Hepatic stellate cell (primary cell): Measurements from ENCODE around the gene KCNN4.
"Not testable (repeated sequence)": the region's sequence is repeated elsewhere in the genome, so short reads cannot be mapped to it uniquely, and the experiment has no call there.

Experiments used
- DNase-seq: peaks from one replicate; pipeline ENCODE4 v3.0.0; 2011; ENCODE audit warnings: low spot score

Gene KCNN4

GRCh38 chr19:43798546-43799409 is 18.0 kb upstream of the KCNN4 start:
- DNase-seq, result no peak

DNA sequence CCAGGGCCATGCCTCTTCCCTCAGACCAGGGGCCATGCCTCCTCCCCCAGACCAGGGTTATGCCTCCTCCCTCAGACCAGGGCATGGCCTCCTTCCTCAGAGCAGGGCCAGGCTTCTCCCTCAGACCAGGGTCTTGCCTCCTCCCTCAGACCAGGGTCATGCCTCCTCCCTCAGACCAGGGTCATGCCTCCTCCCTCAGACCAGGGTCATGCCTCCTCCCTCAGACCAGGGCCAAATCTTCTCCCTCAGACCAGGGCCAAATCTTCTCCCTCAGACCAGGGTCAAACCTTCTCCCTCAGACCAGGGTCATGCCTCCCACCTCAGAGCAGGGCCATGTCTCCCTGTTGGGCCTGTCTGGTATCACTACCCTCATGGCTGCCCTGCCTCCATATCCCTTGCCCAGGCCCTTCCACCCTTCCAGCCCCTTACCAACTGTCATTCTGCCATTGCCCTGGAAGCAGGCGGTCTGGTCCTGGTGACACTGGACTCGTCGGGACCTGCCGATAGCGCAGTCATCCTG is 17.3 kb upstream of the KCNN4 start:
- no peak for DNase-seq

GRCh38 chr19:43797556-43797955 is 16.8 kb upstream of the KCNN4 start:
- DNase-seq, result no peak

GRCh38 chr19:43797118-43797517 is 16.3 kb upstream of the KCNN4 start:
- no peak for DNase-seq

- DNase-seq, result no peak
Observed at GRCh38 chr19:43790587-43790986, 9.8 kb upstream of the KCNN4 start.

DNA sequence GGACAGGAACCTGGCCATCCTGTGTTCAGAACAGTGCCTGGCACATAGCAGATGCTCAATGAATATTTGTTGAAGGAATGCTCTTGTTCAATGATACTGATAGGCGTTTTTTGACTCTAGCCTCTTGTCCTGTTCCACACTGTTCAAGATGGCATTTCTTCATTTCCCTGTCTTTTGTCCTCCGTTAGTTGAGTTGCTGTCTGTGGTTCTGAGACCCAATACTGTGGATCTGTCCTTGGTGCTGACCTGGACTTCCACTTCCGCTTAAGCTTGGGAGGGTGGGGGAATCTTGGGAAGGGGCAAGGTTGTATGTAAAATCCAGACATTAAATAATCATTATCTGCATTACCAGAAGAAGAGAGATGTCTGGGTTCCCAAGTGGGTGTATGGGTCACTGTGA is 8.3 kb upstream of the KCNN4 start:
- DNase-seq, result no peak

DNA sequence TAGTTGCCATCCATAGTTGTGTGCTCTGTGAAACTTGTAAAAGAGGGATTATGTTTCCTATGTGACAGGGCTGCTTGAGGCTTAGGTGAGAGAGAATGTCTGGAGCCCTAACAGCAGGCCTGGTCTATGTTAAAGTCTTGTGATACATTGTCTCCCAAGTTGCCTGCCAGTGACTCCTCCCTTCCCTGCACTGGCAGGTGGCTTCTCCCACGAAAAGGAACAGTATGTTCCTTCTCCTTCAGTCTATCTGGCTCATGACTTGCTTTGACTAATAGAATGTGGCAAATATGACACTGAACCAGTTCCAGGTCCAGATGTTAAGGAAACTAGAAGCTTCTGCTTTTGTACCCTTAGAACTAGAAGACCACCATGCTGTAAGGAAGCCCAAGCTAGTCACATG is 5.9 kb upstream of the KCNN4 start:
- DNase-seq, result no peak

DNA sequence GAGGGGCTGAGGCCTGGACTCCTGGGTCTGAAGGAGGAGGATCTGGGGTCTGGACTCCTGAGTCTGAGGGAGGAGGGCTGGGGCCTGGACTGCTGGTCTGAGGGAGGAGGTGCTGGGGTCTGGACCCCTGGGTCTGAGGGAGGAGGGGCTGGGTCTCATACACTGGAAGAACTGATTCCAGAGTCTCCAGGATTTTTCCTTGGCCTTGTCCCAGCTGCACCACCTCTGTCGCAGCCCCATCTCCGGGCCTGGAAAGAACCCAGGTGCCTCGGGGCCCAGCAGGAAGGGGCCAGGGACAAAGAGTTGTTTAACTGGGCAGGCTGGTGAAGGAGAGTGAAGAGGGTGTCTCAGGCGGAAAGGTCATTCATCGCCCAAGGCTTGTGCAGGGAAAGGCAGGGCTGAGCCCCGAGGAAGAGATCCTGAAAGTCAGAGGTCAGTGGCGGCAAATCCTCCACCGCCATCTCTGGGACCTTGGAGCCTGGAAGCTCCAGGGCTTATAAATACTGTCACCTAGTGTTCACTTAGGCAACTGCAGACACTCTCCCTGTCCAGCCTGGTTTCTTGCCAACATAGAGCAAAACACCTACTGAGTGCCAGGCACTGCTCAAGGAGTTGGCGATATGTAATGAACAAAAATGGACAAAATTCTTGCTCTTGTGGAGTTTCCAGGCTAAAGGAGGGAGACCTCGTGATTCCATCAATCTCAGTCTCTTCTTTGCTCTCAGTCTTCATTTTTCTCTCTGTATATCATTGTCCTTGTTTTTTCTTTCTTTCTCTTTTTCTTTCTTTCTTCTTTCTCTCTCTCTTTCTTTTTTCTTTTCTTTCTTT is 4.4 kb upstream of the KCNN4 start:
- DNase-seq, result peak; percentile 70

- peak; percentile 84 for DNase-seq
Observed at GRCh38 chr19:43784241-43784980, 3.6 kb upstream of the KCNN4 start.

DNA sequence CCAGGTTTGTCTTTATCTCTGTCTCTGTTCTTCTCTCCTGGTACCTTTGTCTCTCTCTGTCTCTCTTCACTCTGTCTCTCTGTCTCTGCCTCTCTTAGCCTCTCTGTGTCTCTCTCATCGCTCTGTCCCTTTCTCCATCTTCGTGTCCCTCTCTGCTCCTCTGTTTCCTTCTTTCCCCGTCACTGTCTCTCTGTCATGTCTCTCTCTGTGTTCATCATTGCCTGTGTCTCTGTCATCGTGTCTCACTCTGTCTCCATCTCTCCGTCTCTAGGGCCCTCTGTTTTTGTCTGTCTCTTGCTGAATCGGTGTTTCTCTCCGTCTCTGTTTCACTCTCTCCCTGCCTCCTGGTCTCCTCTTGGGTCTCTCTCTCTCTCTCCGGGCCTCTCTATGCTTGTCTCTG is 2.9 kb upstream of the KCNN4 start:
- no peak for DNase-seq

DNA sequence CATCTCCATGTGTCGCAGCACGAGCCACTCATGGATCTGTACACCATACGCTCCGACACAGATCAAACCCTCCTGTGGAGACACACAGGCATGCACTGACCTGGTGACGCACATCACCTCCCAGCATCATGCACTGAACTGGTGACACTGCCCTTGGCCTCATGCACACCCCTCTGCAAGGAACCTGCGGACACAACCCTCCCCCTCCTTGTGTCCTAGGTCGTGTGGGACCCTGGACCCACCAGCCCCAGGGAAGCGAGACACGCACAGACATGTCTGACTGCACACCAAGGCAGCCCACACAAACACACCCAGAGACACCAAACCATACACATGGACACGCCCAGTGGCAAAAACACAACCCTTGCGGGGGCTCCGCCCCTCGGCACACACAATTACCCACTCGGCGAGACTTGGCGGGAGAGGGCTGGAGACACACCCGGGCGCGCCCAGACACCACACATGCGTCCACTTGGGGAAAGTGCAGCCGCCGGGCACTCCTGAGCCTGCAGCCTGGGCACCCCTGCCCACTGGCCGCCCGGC is 2.0 kb upstream of the KCNN4 start:
- no peak for DNase-seq

DNA sequence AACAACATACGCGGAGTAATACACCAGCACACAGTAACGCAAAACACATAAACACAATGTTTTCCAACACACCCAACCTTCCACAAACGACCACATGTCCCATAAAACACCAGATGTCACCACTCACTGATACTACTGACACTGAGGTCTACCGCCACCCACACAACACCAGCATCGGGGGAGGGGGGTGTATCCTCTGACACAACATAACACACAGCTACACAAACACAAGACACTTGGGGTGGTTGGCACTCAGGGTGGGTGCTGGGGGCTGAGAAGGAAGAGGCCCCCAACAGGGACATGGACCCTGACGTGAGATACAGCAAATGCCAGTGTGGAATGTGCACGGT is 1.5 kb upstream of the KCNN4 start:
- DNase-seq, result no peak

GRCh38 chr19:43781630-43782310 is 997 bp upstream of the KCNN4 start:
- DNase-seq, result no peak

DNA sequence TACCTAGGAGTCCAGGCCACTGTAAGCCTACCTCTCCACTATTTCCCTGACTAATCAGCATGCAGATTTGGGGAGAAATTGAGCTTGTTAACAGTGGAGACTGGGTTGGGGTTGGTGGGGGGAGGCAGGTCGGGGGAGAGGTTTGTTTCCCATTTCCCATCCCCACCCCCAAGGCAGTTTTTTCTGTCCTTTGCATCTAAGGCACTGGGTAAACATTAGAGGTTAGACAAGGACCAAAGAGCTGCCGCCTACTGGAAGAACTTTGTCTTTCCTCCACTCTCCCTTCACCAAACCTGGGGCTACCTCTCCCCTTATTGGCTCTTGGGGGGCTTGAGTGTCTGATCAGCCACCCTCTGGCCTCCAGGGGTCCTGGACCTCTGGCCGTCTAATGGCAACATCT is 953 bp downstream of the KCNN4 start:
- no peak for DNase-seq

DNA sequence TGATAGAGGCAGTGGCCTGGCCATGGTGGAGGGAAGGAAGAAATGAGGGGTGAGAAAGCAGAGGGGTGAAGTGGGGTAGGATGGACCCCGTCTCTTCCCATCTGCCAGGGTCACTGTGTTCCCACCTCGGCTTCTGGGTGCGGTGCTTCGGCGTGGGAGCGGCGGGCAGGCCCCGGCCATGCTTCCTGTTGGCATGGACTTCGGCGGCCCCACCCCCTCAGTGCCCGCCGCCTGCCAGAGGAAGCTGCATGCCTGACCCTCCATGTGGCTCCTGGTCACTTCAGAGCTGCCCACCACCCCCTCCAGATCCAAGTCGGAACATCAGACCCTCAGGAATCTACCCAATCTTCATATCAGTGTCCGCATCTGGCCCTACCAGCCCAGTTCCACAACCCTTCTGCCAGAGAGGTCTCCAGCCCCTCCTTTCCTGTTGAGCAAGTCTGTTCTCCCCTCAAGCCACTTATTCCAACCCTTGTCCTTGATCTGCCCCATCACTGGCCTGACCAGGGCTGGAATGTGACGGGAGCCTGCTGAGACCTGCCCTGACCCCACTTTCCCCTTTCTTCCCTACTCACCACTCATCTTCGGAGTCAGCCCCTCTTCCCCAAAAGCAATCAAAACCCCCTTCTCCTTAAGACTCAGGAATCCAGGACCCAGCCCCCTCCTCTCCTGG is 1.5 kb downstream of the KCNN4 start:
- DNase-seq, result no peak

DNA sequence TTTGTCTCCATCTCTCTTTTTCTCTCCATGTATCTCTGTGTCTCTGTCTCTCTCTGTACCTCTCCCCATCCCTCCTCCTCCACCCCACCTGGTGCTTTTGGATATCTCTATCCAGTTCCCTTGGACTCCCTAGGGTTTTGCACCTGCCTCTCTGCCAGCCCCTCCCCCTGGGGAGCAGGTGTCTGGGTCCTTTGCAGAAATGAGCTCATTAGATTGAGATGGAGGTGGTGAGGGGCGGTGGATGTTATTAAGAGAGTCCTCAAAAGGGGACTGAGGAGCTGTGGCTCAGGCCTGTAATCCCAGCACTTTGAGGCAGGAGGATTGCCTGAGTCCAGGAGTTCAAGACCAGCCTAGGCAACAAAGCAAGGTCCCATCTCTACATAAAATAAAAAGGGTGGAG is 2.1 kb downstream of the KCNN4 start:
- no peak for DNase-seq

- peak; percentile 52 for DNase-seq
Observed at GRCh38 chr19:43777163-43777695, 3.5 kb downstream of the KCNN4 start.

DNA sequence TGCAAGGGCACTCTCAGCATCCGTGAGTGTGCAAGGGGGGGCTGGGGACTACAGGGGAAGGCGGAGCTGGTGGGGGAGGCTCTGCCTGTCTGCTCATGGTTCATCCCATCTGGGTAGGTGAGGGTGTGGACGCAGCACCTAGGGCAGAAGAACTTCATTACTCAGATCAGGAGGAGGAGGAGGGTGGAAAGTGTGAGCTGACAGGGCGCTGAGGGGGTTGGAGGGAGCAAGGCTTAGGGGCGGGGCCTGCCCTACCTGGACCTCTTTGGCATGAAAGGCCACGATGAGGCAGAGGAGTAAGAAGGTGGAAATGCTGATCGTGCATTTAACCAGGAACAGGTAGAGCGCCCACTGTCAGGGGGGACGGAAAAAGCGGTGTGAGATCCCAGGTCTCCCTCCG is 4.5 kb downstream of the KCNN4 start:
- no peak for DNase-seq

- no peak for DNase-seq
Observed at GRCh38 chr19:43775299-43775890, 5.4 kb downstream of the KCNN4 start.

DNA sequence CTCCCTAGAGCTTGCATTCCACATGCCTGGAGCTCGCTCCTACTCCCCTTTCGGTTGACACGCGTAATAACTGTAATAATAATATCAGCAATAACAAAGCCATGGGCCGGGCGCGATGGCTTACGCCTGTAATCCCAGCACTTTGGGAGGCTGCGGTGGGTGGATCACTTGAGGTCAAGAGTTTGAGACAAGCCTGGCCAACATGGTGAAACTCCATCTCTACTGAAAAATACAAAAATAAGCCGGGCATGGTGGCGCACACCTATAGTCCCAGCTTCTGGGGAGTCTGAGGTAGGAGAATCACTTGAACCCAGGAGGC is 5.9 kb downstream of the KCNN4 start:
- DNase-seq, result not testable (repeated sequence)
